Body of pancreas (tissue), 4 donors: ENCODE measurements around the gene UBE2L3. TPM values are rescaled to one million over a fixed set of nuclear protein-coding genes. Genes with fewer than 3 reads are reported as not detected.

Source experiments
- ATAC-seq: fragments of 150-250 bp; one replicate; pipeline ENCODE4 v1.9.1; 2016
- DNase-seq, 4 donors: peaks; one replicate each; pipeline ENCODE4 v3.0.0-alpha.2; 2019
- H3K27ac ChIP-seq, 4 donors: fragments of 200-600 bp; sonication (generic); 1 replicate in 3 of 4; 2 replicates in 1 of 4; pipeline versions ENCODE4 v1.5.1 to v1.6.1; 2016 to 2019; ENCODE audit warnings: mild to moderate bottlenecking in 1 of 4, mixed read lengths in 1 of 4, moderate library complexity in 1 of 4
- H3K27me3 ChIP-seq, 2 donors: fragments of 200-600 bp; sonication (generic); one replicate each; pipeline ENCODE4 v1.6.0; 2016; ENCODE audit warnings: mild to moderate bottlenecking in 1 of 2
- H3K36me3 ChIP-seq, 2 donors: fragments of 200-600 bp; sonication (generic); replicated peaks in 1 of 2; 2 replicates each; pipeline ENCODE4 v1.5.1; 2016; ENCODE audit warnings: low read depth in 2 of 2; ENCODE audit not compliant: insufficient read depth in 1 of 2
- H3K4me1 ChIP-seq: fragments of 200-600 bp; sonication (generic); one replicate; pipeline ENCODE4 v1.6.0; 2016
- H3K4me3 ChIP-seq, 2 donors: fragments of 200-600 bp; sonication (generic); 1 replicate in 1 of 2; 2 replicates in 1 of 2; pipeline ENCODE4 v1.5.1; 2016 to 2019
- H3K9me3 ChIP-seq, 3 donors: fragments of 200-600 bp; sonication (generic); 1 replicate in 2 of 3; 2 replicates in 1 of 3; pipeline ENCODE4 v1.5.1; 2016
- POLR2A ChIP-seq, 3 donors: fragments of 450-650 bp; IDR thresholded peaks; one replicate each; pipeline ENCODE4 v1.6.1; 2016; ENCODE audit warnings: antibody characterized with exemption in 3 of 3, mild to moderate bottlenecking in 2 of 3
- WGBS, 2 donors: methylation state at CpG; one replicate each; pipeline ENCODE4 v1.1.5; 2017; 5-methylcytosine and 5-hydroxymethylcytosine counted together
- intact Hi-C: fragments of 100-400 bp; cut with DNase I; formaldehyde crosslinking; loops from one replicate; pipeline ENCODE4 v1.15.1; 2023
- total RNA-seq, 2 donors: library from RNA; depleted of rRNA; stranded (reverse); fragments of >200 nt; gene quantifications; one replicate each; pipeline ENCODE4 v1.1.0, GENCODE V29; 2016
- TF ChIP-seq, protein P1 (sequence below), 7 experiments: fragments of 450-650 bp in 4 of 7; fragments of 200-600 bp in 3 of 7; sonication (generic) in 3 of 7; IDR thresholded peaks; one replicate each; pipeline ENCODE4 v1.5.1; 2016 to 2019; ENCODE audit warnings: antibody characterized with exemption in 7 of 7

Gene UBE2L3
- total RNA-seq, 2 donors from 2014 or later = 17.4 to 33.3 TPM

DNA sequence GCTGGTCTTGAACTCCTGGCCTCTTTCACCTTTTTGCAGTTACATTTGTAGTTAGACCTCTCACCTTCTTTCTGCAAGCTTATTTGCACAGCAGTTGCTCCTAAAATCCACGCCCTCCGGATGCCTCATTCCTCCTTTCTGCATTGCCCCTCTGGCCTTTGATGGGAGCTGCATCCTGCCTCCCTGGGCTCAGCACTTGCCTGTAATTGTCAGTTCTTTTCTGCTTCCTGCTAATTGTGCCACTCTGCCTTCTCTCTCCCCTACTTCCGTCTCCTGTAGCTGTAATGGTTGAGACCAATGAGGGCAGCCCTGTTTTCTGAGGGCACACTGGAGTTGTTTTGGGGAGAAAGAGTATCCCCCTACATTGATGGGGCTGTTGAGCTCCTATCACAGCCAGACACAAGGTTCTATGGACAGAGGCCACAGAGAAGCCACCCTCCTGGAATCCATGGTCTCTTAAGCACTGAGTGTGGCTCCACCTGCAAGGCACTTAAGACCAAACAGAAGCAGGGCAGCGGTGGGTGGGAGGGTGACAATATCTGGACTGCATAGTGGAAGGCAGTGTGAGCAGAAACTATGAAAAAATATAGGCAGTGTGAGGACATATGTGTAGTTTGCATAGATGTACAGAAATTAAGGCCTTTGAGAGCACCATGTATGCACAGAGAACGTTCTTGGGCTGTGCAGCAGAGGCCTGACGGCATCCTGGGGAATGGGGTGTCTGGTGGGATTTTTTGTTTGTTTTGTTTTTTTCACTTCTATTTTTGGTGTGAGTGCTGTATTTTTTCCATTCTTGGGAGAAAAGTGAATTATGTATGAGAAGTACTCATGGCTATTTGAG is 31.8 kb downstream of the UBE2L3 start:
- Histone ChIP-seq H3K27ac (no peak overlapping the region), H3K27me3 (no peaks in the 10 kb centered on the region), H3K4me1 (no peaks in the 10 kb centered on the region), H3K4me3 (no peak overlapping the region), H3K36me3 (peaks cover 0 to 2% of the 10 kb centered on the region in 2 donors), H3K9me3 (no peaks in the 10 kb centered on the region)
- DNase-seq = no peak
- WGBS, 2 donors = 88 to 95% methylated on average over 6 of the region's 6 CpGs
- intact Hi-C loops = no loop called here
- TF ChIP-seq, protein P1, sequence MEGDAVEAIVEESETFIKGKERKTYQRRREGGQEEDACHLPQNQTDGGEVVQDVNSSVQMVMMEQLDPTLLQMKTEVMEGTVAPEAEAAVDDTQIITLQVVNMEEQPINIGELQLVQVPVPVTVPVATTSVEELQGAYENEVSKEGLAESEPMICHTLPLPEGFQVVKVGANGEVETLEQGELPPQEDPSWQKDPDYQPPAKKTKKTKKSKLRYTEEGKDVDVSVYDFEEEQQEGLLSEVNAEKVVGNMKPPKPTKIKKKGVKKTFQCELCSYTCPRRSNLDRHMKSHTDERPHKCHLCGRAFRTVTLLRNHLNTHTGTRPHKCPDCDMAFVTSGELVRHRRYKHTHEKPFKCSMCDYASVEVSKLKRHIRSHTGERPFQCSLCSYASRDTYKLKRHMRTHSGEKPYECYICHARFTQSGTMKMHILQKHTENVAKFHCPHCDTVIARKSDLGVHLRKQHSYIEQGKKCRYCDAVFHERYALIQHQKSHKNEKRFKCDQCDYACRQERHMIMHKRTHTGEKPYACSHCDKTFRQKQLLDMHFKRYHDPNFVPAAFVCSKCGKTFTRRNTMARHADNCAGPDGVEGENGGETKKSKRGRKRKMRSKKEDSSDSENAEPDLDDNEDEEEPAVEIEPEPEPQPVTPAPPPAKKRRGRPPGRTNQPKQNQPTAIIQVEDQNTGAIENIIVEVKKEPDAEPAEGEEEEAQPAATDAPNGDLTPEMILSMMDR (IDR thresholded peaks at IDR 0.05) = no peak
- no peak for TF ChIP-seq POLR2A (IDR thresholded peaks at IDR 0.05)
- ATAC-seq = no peak

DNA sequence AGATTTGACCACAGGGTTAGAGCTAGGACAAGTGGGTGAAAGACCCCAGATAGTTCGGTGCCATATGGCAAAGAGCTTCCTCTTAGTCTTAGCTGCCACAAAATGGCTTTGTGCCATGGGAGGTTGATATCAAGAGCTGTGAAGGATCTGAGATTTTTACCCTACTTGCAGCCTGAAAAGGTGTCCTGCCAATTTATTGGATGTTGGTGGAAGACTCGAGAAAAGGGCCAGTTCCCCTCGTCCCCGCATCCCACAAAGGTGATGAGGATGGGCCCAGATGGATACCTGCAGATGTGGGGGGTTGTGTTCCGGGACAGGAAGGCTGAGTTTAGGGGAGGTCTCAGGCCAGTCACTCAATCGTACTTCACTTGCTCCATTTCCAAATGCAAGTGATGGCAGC is 35.1 kb downstream of the UBE2L3 start:
- intact Hi-C loops = no loop called here
- no peaks in the 10 kb centered on the region for H3K36me3 ChIP-seq
- no peak overlapping the region for H3K4me3 ChIP-seq
- no peaks in the 10 kb centered on the region for H3K4me1 ChIP-seq
- no peak for ATAC-seq
- TF ChIP-seq, protein P1 (IDR thresholded peaks at IDR 0.05) = no peak
- no peak for TF ChIP-seq POLR2A (IDR thresholded peaks at IDR 0.05)
- 93% methylated on average over 6 of the region's 6 CpGs for WGBS, 2 donors
- DNase-seq = no peak
- no peak overlapping the region for H3K27ac ChIP-seq
- no peaks in the 10 kb centered on the region for H3K27me3 ChIP-seq
- no peaks in the 10 kb centered on the region for H3K9me3 ChIP-seq

DNA sequence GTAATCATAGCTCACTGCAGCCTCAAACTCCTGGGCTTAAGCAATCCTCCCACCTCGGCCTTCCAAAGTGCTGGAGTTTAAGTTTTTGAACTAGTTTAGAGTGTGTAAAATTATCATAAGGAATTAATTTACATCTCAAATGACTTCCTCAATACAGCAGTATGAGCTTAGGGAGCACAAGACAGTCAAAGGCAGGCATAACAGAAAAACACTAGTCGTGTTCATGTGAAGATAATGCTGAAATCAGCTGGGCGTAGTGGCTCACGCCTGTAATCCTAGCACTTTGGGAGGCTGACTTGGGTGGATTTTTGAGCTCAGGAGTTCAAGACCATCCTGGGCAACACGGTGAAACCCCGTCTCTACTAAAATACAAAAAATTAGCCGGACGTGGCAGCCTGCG is 36.5 kb downstream of the UBE2L3 start:
- Histone ChIP-seq H3K4me1 (no peaks in the 10 kb centered on the region), H3K36me3 (no peaks in the 10 kb centered on the region), H3K27me3 (no peaks in the 10 kb centered on the region), H3K4me3 (no peak overlapping the region), H3K9me3 (no peaks in the 10 kb centered on the region), H3K27ac (no peak overlapping the region)
- no peak for ATAC-seq
- TF ChIP-seq, protein P1 (IDR thresholded peaks at IDR 0.05) = no peak
- TF ChIP-seq POLR2A (IDR thresholded peaks at IDR 0.05) = no peak
- no peak for DNase-seq
- intact Hi-C loops = no loop called here
- 83 to 85% methylated on average over 7 to 9 of the region's 9 CpGs for WGBS, 2 donors

DNA sequence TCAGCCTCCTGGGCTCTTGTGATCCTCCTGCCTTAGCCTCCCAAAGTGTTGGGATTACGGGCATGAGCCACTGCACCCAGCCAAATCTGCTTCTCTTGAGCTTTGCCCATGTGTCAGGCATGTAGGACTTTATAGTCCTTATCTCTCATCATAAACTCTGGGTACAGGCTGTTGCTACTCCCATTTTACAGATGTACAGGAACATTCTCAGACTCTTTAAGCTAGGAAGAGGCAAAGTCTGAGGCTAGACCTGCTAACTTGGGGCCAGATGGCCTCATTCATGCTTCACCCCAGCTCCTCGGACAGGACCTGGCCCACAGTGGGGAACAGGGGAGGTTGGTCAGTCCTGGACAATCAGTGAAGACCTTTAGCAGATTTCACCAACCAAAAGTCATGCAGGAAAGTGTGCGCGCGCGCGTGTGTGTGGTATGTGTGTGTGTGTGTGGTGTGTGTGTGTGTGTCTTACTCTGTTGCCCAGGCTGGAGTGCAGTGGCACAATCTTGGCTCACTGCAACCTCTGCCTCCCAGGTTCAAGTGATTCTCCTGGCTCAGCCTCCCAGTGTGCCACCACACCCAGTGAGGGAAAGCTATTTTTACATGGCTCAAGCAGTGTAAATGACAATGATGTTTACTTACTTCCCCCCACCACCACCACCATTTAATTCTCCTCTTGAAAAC is 38.5 kb downstream of the UBE2L3 start:
- Histone ChIP-seq H3K27me3 (no peaks in the 10 kb centered on the region), H3K27ac (no peak overlapping the region), H3K4me1 (no peaks in the 10 kb centered on the region), H3K9me3 (no peaks in the 10 kb centered on the region), H3K4me3 (no peak overlapping the region), H3K36me3 (peaks cover 0 to under 1% of the 10 kb centered on the region in 2 donors)
- ATAC-seq (no peak), DNase-seq (no peak)
- no peak for TF ChIP-seq POLR2A (IDR thresholded peaks at IDR 0.05)
- TF ChIP-seq, protein P1 (IDR thresholded peaks at IDR 0.05) = no peak
- 94 to 99% methylated on average over 7 of the region's 7 CpGs for WGBS, 2 donors
- intact Hi-C loops = no loop called here
